Hematopoietic multipotent progenitor cell (in vitro differentiated cells): Measurements from ENCODE around the gene TMC7. TPM values are rescaled to one million over a fixed set of nuclear protein-coding genes. Genes with fewer than 3 reads are reported as not detected.
"Not testable (repeated sequence)": the region's sequence is repeated elsewhere in the genome, so short reads cannot be mapped to it uniquely, and the experiment has no call there.

Source experiments
- DNase-seq, 3 donors: peaks; one replicate each; pipeline ENCODE4 v3.0.0-alpha.2; 2011 to 2015; ENCODE audit warnings: low read depth in 2 of 3, low spot score in 2 of 3
- total RNA-seq: library from RNA; depleted of rRNA; stranded (reverse); fragments of >200 nt; gene quantifications from one replicate; pipeline ENCODE4 v1.2.3, GENCODE V29; 2012

The TMC7 gene
- total RNA-seq = under 0.01 TPM

DNA sequence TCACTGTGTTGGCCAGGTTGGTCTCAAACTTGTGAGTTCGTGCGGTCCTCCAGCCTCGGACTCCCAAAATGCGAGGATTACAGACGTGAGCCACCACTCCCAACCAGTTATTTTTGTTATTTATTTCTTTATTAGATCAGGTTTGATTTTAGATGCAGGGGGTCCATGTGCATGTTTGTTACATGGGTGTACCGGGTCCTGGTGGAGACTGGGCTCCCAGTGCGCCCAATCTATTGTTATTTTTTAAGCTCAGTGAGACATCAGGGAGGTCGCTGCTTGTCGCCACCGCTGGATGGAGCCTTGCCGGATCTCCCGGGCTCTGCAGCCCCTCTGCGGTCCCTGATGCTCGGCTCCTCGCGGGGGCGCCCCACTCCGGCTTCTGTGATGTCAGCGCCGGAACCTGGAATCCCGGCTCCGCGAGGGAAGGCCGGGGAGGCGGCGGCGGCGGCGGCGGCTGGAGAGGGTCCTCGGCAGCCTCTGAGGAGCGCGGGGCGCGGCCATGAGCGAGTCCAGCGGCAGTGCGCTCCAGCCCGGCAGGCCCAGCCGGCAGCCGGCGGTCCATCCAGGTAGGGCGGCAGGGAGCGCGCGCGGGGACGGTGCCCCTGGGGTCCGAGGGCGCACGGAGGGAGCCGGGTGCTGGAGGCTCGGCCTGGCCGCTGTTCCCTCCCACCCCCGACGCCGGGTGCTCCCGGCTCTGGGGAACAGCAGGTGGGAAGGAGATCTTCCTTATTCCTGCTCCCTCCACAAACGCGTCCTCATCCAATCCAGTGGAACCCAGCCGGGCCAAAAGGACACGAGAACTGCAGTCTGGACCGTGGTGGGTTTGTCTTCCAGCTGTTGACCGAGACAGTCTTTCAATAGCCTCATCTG lies at the start of gene TMC7:
Gene TMC7 (plus strand): TSS at position 370 of the 870 bp plus-strand sequence. CDS start 130 bp downstream, at position 500.
- peak in 2 of 3 donors; percentile 57 to 58 for DNase-seq

DNA sequence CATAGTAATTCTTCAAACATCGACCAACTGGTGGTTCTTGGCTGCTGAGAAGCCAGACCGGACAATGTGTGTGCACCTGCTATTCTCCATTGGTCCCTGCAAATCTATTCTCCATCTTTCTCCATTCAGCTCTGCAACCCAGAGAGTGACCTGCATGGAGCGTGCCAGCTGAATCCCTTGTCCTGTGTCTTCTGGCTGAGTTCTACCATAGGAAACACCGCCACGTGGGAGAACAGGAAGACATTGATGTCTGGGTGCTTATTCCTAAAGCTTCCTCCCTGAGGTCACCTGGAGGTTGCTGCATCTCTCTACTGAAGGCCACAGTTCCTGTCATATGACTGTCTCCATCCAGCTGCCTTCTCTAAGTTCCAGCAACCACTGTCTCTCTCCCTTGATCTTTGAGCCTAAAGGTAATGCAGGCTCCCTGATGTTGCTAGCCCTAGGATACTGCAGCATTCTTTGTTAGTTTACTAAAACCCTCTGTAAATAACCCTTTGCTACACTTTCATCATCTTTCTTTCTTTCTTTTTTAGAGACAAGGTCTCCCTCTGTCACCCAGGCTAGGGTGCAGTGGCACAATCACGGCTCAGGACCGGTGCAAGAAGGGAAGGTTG lies 46.9 kb upstream of the TMC7 start:
- no peak for DNase-seq

DNA sequence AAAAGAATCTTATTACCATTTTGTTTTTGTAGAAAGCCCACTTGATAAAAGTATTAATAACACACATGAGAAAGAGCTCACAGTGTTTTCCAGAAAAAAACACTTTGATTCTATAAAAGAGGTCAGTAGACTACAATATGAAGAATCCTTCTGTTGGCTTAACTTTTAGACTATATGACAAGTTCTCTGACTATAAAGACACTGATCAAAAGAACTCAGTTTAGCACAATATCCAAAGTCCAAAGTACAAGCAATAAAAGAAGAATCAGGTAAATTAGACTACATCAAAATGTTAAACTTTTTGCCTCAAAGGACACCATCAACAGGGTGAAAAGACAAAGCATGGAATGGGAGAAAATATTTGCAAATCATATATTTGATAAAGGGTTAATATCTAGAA lies 46.3 kb upstream of the TMC7 start:
- DNase-seq = no peak

DNA sequence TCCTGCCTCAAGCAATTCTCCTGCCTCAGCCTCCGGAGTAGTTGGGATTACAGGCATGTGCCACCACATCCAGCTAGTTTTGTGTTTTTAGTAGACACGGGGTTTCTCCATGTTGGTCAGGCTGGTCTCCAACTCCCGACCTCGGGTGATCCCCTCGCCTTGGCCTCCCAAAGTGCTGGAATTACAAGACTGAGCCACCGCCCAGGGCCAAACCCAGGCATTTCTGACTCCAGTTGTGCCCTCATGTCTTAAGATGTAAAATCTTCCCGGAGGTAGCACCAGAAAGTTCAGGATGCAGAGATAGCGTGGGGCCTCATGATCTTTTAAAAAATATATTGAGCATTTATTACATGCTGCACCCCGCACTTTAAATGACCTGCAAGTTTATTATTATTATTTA lies 44.7 kb upstream of the TMC7 start:
- DNase-seq = no peak

DNA sequence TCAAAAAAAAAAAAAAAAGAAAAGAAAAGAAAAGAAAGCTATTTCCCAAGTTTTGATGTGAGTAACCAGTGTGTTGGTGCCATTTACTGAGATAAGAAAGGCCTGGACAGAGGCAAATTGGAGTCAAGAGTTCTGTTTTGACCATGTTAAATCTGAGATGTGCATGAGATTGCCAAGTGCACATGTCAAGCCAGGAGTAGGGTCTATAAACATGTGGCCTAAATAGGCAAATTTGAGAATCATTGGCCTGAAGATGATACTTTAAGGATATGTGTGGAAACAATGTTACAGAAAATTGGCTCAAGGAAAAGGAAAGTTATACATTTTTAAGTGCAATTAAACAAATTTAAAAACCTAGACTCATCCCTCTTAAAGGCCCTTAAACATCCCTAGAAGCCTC lies 42.3 kb upstream of the TMC7 start:
- DNase-seq = no peak

DNA sequence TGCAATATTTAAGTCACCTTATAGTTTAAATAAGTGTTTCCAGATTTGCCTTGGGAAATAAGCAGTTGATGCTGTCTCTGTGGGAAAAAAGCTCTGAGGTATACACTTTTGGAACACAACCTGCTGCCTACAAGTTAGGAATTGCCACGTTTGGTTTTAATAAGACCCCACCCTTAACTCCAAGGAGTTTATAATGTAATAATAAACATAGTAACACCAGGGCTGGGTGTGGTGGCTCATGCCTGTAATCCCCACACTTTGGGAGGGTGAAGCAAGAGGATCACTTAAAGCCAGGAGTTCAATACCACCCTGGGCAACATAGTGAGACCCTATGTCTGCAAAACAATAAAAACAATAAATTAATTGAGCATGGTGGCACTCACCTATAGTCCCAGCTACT lies 41.7 kb upstream of the TMC7 start:
- DNase-seq = no peak

DNA sequence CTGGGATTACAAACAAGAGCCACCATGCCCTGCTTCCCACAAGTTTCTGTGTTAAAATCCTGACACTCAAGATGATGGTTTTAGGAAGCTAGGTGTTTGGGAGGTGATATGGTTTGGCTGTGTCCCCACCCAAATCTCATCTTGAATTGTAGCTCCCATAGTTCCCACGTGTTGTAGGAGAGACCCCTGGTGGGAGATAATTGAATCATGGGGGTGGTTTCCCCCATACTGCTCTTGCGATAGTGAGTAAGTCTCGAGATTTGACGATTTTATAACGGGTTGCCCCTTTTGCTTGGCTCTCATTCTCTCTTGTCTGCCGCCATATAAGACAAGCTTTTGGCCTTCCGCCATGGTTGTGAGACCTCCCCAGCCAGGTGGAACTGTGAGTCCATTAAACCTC lies 40.3 kb upstream of the TMC7 start:
- peak in 1 of 3 donors; percentile 16 for DNase-seq

DNA sequence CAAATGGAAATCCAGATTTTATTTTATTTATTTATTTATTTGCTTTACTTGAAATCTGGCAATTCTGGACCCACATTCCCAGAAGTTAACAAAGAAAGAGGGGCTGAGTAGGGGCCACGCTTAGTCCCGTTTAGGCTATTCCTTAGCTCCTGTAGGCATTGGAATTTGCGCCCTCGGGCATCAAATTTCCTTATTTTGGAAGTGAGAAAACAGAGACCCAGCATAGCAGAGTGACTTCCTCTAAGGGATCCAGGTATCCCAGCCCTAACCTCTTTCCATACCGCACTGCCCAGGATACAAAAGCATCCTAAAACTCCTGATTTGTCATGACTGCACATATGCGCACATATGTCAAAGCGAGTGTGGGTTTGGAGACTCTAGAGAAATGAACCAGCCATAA lies 38.5 kb upstream of the TMC7 start:
- no peak for DNase-seq

DNA sequence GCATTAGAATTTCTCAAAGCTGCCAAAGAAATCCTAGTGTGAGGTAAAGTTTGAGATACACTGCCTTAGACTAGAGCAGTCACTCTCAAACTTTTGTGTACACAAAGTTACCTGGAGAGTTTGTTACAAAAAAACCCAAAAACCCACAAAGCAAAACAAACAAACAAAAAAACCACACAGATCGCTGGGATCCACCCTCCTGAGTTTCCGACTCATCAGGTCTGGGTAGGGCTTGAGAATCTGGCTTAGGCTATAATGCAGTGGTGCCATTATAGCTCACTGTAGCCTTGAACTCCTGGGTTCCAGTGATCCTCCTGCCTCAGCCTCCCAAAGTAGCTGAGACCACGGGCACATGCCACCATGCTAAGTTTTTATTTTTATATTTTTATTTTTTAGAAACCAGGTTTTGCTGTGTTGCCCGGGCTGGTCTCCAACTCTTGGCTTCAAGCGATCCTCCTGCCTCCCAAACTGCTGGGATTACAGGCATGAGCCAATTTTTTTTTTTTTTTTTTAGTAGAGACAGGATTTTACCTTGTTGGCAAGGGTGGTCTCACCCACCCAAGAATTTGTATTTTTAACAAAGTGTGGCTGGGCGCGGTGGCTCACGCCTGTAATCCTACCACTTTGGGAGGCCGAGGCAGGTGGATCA lies 35.2 kb upstream of the TMC7 start:
- no peak for DNase-seq

DNA sequence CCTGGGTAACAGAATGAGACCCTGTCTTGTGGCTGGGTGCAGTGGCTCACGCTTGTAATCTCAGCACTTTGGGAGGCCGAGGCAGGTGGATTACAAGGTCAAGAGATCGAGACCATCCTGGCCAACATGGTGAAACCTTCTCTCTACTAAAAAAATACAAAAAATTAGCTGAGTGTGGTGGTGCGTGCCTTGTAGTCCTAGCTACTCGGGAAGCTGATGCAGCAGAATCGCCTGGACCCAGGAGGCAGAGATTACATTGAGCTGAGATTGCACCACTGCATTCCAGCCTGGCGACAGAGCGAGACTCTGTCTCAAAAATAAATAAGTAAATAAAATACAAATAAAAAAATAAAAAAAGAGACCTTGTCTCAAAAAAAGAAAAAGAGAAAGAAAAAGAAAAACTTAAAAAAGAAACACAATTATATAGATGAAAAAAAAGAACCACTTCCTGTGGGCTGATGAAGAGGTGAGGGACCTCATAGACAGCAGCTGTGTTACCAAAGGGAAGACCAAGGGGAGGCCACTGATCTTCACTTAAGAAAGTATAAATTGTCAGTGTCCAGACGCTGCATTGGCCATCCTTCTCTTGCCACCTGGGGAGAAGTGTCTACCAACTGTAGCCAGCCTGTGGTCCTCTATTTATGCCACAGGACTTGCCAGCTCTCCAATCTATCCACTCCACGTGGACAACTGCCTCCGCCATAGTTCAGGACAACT lies 33.1 kb upstream of the TMC7 start:
- no peak for DNase-seq

DNA sequence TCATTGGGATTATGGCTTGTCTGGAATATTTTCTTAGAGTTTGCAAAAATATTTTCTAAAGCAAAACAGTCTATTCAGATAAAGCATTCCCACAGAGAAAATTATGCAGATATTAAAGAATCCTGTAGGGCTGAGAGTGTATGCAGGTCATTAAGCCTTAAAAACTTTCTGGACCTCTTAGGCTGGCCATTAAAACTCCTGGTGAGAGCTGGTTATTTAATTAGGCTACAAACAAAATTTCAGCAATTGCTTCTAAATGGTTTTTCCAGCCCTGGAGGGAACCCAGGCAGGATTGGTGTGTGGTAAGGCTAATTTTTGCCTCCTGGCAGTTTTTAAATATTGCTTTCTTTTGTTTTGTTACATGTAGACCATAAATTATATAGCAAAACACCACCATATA lies 30.2 kb upstream of the TMC7 start:
- DNase-seq = no peak

DNA sequence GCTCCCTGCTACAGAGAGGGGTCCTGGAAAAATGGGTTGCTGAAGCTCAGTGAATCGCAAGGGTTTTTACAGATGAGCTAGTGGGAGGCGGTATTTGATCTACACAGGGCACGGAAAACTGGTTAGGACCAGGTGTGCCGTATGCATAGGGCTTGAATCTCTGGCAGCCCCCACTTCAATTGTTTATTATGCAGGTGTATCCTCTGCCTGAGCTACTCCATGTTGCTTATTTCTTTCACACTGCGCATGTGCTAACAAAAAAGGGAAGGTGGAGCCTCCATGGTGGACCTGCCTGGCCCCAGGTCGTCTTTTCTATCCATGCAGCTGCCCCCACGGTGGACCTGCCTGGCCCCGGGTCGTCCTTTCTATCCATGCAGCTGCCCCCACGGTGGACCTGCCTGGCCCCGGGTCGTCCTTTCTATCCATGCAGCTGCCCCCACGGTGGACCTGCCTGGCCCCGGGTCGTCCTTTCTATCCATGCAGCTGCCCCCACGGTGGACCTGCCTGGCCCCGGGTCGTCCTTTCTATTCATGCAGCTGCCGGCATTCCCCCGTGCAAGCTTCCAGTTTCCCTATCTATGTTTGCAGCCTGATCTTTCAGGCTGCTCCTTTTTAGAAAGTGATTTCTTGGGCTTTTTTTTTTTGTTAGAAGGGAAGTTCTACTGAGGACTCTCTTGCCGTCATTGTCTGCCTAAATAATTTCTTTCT lies 27.7 kb upstream of the TMC7 start:
- peak in 2 of 3 donors; percentile 16 to 65 for DNase-seq

DNA sequence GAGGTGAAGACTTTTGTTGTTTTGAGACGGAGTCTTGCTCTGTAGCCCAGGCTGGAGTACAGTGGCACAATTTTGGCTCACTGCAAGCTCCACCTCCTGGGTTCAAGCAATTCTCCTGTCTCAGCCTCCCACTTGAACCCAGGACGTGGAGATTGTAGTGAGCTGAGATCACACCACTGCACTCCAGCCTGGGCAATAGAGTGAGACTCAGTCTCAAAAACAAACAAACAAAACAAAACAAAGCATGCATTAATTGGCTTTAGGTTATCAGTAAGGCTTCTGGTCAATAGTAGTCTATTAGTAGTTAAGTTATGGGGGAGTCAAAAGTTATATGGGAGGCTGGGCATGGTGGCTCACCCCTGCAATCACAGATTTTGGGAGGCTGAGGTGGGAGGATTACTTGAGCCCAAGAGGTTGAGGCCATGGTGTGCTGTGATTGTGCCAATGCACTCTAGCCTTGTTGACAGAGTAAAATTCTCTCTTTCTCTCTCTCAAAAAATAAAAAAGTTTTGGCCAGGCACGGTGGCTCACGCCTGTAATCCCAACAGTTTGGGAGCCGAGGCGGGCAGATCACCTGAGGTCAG lies 27.0 kb upstream of the TMC7 start:
- not testable (repeated sequence) for DNase-seq

DNA sequence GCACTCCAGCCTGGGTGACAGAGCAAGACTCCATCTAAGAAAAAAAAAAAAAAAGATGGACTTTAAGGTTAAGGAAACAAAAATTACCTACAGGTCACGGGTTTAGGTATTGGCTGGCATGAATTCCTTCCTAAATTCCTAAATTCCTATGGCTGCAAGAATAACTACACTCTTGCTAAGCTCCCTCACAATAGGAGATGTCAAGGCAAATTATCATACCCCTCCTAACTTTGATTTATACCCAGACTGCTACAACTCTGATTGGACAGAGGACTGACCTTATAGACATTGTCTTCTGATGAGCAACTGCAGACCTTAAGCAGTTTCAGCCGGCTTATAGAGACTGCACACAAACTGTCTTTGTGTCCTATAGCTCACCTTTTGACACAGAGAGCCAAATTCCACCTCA lies 25.1 kb upstream of the TMC7 start:
- DNase-seq = no peak

DNA sequence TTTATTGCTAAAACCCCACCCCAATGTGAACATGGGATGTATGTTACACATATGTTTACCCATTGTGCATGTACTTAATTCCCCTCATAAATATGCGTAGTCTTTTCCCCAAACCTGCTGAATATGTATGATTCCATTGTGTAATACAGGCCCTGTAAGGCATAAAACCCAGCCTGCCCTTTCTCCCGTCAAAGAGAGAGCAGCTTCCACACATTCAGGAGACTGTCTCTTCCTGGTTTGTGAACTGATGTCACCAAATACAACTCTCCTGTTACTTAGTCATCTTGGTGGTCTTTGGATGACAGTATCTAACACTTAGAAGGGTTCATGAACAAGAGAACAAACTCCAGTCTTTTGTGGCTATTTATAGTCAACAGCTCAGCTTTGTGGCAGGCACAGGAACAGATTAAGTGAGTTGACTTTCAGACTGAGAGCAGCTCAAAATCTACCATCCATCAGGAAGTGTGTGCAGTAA lies 24.7 kb upstream of the TMC7 start:
- peak in 1 of 3 donors; percentile 9 for DNase-seq

DNA sequence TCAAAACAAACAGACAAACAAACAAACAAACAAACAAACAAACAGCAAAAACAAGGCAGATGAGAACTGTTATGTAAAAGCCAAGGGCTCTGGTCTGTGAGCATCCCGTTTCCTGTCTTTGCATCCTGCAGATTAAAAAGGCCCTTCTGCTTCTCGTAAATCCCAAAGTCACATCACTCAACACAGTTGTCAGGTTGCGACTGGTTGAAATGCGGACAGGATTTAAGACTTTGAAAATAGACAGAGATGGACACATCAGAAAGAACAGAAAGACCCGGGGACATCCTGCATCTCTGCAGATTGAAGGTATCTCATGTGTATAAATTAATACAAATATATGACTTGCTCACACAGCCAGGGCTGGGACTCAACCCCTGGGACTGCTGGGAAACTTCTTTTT lies 18.2 kb upstream of the TMC7 start:
- DNase-seq = no peak

DNA sequence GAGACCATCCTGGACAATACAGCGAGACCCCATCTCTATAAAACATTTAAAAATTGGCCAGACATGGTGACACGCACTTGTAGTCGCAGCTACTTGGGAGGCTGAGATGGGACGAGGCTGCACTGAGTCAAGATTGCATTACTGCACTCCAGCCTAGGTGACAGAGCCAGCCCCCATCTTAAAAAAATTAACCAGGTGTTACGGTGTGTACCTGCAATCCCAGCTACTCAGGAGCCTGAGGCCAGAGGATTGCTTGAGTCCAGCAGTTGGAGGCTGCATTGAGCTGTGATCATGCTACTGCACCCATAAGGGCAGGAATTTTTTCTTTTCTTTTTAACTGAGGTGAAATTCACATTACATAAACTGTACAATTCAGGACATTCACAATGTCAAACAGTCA lies 16.9 kb upstream of the TMC7 start:
- no peak for DNase-seq

DNA sequence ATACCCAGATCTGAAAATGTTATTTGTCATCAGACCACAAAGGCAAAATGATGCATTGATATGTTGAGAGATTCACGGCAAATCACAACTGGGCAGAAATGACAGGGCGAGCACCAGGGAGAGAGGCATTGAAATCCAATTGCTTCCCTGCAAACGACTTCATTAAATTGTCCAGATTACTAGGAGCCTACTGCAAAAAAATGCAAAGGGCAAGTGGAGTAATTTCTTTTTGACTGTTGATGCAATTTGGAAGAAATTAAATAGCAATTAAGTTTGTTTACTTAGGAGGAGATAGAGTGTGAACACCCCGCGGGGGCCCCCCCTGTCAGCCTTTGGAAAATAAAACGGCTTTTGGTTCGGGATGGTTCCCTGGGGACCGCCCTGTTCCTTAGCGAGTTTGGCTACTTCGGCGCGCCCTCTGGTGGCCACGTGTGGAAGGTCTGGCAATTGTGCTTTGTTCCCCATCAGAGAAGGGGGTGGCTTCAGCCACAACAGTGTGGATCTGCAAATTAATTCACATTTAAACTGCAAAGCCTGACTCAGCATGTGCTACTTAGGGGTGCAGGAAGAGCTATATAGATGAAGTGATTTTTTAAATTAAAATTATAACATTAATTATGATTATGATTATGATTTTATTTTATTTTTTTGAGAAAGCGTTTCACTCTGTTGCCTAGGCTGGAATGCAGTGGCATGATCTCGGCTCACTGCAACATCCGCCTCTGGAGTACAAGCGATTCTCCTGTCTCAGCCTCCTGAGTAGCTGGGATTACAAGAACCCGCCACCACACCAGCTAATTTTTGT lies 14.5 kb upstream of the TMC7 start:
- DNase-seq = peak; percentile 50 to 74 (median 57)

DNA sequence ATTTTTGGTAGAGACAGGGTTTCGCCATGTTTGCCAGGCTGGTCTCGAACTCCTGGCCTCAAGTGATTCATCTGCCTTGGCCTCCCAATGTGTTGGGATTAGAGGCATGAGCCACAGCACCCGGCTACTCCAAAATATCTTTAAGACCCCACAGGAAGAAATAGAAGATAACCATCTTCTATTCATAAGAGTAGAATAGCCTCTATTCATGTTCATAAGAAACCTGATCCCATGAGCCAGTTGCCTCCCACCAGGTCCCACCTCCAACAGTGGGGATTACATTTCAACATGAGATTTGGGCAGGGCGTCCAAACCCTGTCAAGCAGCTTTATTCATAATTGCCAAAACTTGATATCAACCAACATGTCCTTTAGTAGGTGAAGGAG lies 13.9 kb upstream of the TMC7 start:
- DNase-seq = no peak
